HG03060 (cell line): Measurements from ENCODE around the gene ITGBL1.
A peak's percentile ranks its signal among the peaks of the same experiment; 100 is the strongest.

Source experiments
- ATAC-seq: cut with Tn5 transposase; IDR thresholded peaks from one replicate; pipeline ENCODE4 v1.9.1; 2021; ENCODE audit warnings: low read depth, moderate number of reproducible peaks; ENCODE audit not compliant: unreplicated experiment

The ITGBL1 gene

DNA sequence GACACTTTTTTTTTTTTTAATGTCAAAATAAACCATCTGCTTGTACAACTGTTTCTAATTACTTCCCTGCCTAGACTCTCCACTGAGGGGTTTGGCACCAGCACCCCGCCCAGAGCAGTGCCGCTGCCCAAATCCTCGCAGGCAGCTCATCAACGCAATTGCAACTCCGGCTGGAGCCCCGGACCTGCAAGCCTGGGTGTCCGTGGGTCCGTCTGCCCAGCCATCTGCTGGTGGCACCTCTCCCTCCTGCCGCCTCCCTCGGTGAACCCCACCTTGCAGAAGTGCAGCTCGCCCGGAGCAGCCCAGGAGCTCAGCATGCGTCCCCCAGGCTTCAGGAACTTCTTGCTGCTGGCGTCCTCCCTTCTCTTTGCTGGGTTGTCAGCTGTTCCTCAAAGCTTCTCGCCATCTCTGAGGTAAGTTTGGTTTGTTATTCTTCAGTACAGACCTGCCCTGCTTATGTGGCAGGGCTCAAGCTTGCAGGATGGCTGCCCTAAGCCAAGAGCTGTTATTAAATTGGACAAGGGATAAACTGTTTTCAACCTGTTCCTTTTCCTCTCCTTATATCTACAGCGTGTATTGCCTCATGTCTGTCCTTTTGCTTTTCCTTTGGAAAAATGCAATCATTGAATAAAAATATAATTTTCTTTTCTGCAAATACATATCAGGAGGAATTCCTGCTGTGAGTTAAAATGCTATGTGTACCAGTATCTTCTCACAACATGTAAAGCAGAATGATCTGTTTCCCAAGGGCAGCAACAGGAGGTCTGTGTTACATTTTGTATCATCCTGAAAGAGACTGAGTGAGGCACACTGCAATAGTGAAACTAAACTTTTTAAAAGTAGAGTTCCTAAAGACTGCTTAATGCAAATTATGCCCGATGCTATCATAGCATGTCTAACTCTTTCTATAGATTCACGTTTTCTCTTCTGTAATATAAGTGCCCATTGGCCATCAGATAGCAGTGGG lies at the start of gene ITGBL1:
TSS of gene ITGBL1 (plus strand) at position 157 of the 967 bp plus-strand sequence. CDS start at position 316, 159 bp downstream.
- ATAC-seq: peak; percentile 92

DNA sequence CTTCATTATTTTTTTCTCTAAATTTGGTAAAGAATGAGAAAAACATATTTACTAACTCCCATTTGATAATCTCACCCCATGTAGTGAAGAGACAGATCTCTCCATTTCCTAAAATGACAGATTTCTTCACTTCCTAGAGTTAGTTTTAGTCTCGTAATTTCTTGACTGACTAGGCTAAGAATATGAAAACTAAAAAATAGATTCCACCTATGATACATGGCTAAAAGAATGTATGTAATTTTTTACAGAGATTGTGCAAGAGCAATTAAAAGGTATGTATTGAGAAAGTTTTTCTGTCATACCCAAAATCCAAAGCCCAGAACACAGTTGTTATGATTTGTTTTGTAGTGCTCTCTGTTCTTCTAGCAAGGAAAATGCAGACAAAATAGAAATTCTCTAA lies 45.7 kb upstream of the ITGBL1 start:
- ATAC-seq: no peak

GRCh38 chr13:101408154-101408553 lies 44.3 kb upstream of the ITGBL1 start:
- ATAC-seq: no peak

DNA sequence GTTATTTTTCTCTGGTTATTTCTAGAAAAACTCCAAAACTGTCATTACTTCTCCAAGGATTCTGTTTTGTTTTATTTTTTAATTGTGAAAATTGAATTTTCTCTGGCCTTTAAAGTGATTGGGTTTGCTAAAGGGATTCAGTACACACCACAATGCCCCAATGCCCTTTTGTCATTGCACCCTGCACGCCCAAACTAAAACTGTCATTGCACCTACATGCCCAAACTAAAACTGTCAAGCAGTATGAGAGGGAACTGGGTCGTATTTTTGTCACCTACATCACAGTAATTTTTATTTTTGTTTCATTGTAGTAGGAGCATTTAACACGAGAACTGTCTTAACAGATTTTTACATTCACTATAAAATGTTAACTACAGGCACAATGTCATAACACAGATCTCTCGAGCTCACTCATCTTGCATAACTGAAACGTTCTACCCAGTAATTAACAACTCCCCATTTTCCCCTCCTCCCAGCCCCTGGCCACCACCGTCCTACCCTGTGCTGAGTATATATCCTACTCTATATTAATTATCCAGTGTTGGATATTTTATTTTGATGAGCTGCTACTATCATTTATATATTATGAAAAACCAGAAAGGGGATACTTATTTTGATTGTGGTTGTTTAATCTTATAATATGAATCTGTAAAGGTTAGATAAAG lies 43.4 kb upstream of the ITGBL1 start:
- ATAC-seq: no peak

DNA sequence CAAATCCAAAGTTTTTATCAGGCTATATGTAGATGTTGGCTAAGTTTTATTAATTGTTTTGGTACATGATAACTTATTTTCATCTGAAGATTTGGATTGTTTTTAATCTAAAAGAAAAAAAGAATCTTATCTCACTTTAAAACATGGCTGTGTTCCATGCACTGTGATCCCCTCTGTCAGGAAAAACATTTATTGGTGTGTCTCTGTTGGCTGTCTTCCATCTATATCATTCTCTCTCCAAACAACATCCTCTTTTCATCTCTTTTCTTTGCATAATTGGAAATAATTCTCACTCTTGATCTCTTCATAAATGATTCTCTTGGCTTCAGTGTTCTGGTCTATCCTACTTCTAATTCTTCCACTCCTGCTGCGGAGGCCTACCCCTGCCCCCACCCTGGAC lies 40.4 kb upstream of the ITGBL1 start:
- no peak for ATAC-seq

GRCh38 chr13:101415358-101416174 lies 36.9 kb upstream of the ITGBL1 start:
- no peak for ATAC-seq

DNA sequence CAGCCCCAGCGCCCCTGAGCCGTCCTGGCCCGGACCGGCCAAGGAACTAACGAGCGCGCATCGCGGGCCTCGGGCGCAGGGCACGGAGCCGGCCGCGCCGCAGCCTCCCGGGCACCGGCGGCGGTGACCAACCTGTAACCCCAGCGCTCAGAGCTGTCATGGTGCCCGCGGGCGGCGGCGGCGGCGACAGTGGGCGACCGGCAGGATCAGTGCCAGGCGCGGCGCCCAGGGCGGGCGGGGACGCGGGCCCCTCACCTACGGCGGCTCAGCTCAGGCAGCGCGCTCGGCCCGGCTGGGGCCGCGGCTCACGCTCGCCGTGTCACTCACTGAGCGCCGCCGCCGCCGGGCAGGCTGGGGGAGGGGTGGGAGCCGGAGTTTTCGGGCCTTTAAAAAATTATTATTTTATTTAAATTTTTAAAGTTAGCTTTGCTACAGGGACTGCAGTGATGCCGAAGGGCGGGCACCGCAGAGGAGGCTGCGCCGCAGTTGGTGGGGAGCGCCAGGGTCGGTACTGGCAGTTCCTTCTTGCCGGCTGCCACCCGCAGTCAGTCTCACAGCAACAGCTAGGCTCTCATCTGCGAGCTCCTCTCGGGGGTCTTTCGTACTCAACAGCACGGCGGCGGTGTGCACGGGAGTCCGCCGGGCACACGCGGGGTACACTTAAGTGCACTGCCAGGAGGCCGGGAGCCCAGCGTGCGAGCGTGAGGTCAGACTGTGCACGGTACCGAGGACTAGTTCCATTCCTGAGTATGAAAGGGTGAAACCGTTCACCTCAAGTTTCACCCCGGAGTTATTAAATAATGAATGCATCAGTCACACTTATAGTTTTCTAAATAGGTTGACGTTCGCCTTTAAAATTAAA lies 36.1 kb upstream of the ITGBL1 start, which contains the start of gene NALCN:
TSS of gene NALCN (minus strand) at position 328 of the 862 bp plus-strand sequence. CDS start 17,382 bp downstream, outside the sequence.
- no peak for ATAC-seq

DNA sequence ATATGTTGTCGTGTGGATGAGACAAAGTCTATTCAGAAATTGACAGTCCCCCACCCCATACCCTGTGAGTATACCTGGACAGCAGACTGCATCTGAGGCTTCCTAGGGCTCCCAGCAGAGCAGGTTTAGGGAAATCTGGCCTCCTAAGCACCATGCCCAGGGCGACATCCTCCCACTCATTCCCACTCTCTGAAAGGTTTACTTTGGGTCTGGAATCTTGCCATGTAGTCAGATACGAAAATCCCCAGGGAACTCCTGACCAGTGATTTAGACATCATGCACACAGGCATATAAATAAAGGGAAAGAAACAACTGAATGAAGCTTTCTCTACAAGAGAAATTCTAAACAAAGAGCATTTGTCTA lies 35.5 kb upstream of the ITGBL1 start:
- ATAC-seq: no peak

- no peak for ATAC-seq
Measured at GRCh38 chr13:101417501-101417900, 35.0 kb upstream of the ITGBL1 start.

DNA sequence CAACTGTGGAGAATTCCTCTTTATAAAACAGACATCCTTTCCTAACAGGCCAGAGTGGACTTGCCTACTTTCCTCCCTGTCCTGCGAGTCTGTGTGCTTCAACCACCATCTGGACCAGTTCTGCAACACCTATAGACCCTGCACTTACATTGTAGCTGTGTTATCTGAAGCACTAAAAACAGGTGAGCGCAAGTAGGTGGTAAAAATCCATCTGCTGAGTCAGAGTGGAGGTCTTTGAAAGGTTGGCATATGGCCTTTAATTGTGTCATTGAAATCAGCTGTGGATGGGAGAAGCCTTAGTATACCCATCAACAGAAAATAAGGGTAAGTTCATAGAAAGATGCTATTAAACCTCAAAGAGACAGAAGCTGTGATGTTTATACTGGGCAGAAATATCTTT lies 28.6 kb upstream of the ITGBL1 start:
- no peak for ATAC-seq

DNA sequence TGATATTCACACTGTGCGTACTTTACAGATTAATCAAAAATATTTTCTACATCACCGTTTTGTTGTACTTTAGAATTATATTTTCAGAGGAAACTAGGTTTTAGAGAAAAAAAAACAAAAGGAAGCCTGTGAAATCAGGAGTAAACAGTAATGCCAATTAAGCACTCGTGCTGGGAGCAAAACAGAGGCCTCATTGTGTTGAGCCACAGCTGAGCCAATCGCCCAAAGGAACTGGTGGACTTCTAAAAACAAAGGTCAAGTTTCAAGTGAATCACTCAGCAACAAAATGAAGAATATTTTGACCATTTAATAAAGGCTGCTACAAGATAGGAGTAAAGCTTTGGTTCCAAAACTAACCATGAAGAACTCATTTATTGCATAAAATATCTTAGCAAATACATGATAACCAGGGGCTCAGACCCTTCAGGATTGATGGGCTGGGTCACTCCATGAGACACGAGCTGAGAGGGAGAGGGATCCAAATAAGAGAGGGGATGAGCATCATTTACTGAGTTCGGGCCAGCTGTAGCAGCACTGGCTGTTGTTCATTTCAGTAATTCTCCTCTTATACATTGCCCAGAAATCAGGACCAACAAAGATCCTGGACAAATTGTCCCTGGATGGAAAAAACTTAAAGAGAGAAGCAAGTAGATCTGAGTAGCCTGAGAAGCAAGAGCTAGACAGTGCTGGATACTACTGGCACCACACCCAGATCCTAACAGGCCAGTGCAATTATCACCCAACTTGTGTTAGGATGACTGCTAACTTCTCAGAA lies 27.9 kb upstream of the ITGBL1 start:
- no peak for ATAC-seq

GRCh38 chr13:101425156-101425471 lies 27.4 kb upstream of the ITGBL1 start:
- ATAC-seq: no peak

DNA sequence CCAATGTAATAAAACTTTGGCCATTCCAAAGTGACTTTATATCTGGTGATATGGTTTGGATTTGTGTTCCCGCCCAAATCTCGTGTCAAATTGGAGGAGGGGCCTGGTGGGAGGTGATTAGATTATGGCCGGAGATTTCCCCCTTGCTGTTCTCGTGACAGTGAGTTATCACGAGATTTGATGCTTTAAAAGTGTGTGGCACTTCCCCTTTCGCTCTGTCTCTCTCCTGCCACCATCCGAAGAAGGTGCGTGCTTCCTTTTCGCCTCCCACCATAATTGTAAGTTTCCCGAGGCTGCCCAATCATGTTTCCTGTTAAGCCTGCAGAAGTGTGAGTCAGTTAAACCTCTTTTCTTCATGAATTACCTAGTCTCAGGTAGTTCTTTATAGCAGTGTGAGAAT lies 26.9 kb upstream of the ITGBL1 start:
- ATAC-seq: no peak

DNA sequence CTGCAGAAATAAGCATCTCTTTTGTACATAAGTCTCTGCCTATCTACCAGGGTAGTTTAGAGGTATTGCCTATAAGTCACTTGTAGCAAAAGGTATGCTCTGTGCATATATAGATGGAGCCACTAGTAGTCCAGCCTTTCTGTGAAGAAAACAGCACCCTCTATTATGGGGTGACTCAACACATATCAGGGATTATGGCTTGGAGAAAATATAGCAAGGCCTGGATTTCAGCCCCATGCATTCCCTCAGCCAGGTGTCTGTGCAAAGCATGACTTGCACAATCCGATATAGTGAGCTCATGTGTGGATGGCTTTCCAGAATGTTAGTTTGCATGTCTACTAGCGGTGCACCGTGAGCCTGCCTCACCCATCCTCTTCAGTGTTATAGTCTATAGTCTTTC lies 22.7 kb upstream of the ITGBL1 start:
- no peak for ATAC-seq

GRCh38 chr13:101433895-101434294 lies 18.6 kb upstream of the ITGBL1 start:
- ATAC-seq: no peak

DNA sequence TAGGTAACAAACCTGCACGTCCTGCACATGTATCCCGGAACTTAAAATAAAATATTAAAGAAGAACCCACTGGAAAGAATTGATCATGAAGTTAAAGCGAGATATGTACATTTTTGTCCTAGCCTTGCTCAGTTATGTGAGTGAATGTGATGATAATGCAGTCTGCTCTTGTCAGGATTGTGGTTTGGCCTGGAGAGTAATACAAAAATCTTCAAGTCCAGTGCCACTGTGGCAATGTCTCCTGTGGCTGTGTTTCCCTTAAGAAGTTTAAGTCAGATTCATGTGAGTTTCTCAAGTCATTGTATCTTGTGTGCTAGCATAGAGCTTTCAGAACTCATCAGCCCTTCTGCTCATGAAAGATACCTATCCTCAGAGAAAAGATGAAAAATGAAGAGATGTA lies 18.0 kb upstream of the ITGBL1 start:
- ATAC-seq: no peak

DNA sequence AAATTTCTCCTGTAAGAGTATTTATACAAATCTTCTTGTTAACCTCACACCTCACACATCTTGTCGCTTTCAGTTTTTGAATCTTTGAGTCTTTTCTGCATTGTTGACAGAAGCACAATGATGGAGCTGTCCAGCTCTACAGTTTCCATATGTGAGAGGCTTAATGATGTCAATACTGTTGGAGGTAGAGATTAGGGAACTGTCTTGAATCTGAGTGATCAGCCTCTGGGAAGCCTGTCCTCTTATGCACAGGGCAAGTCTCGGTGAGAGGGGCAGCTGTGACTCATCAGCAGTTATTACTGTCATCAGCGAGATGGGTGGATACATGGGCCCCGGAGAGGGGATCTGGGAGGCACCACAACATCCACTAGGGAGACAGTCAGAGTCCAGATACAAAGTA lies 4.6 kb upstream of the ITGBL1 start:
- no peak for ATAC-seq

DNA sequence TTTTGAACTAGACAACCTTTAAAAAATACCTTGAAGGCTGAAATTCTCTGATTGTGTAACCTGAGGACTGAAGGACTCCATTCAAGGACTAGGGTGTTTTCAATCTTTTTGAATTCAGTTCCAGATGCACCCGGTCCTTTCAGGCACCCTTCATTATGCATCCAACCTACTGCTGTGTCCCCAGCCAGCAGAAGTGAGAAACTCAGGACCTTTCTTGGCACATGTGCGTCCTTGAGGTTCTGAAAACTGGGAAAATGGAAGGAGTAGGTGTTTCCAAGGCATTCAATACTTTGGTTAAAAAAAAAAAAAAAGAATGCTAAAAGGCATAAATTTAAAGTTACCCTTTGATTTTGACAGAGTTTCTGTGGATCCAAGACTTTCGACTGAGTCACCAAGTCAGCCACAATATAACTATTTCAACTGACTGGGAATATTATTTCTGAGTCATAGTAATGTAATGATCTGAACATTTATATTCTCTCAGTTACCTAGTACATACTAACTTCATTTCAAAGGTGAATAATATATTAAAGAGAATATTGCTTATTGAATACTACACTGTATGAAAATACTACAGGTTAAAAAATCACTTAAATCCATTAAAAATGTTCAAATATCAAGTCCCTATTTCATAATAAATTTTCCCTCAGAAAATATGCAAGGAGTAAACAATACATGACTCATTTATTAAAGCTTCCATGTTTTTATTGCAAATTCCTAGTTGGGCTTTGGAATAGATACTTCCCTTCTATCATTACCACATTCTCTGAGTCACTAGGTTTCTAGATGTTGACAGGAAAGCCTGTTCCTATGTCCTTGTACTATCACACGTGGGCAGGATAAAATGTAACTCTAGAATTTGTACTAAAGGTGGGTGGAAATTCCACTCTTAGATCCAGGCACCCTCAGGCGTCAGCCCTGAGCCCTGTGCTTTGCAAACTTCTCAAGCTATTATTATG lies 2.4 kb upstream of the ITGBL1 start:
- ATAC-seq: no peak
